ENCODE measurements around the gene AGAP2. TPM values are rescaled to one million over a fixed set of nuclear protein-coding genes. Genes with fewer than 3 reads are reported as not detected.

AGAP2 gene
- total RNA-seq, 1 donor: 0.72 TPM

DNA sequence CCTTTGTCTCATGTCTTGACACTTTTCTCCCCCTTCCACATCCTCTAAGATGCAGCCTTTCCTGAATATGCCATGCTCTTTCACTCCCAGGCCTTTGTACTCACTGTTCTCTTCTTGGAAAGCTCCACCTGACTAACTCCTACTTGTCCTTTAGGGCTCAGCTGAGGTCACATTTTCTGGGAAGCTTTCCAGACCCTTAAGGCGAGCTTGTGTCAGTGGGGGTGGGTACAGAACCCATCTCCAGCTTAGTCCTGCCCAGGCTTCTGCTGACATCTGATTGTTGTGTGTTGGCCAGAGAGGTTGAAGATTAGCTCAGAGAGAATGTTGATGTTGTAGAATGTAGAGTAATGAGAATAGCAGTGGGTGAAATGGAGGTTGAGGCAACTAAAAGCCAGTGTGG, 41.2 kb upstream of the AGAP2 start:
- H3K9me3 ChIP-seq (ENCODE audit: low read depth, low read length): no peaks in the 10 kb centered on the region
- H3K4me3 ChIP-seq (ENCODE audit: insufficient read depth, low read length): no peak overlapping the region
- no peak overlapping the region for H3K4me2 ChIP-seq (ENCODE audit: insufficient read depth, low read length)
- H3K4me1 ChIP-seq (ENCODE audit: insufficient read depth, low read length): peaks cover 11% of the 10 kb centered on the region
- H2AFZ ChIP-seq (ENCODE audit: low read length): no peak overlapping the region
- H3K27me3 ChIP-seq (ENCODE audit: insufficient read depth, low read length): no peaks in the 10 kb centered on the region
- DNase-seq (ENCODE audit: insufficient read length, low spot score, missing footprints): no peak
- no peaks in the 10 kb centered on the region for H4K20me1 ChIP-seq (ENCODE audit: insufficient read depth, low read length)
- no peak for TF ChIP-seq CTCF (IDR thresholded peaks at IDR 0.05; ENCODE audit: extremely low read depth, low read depth, low read length)
- peaks cover 14% of the 10 kb centered on the region for H3K36me3 ChIP-seq (ENCODE audit: insufficient read depth, low read length)
- peaks cover 19% of the 10 kb centered on the region for H3K79me2 ChIP-seq (ENCODE audit: insufficient read depth, low read length)
- H3K27ac ChIP-seq (ENCODE audit: low read depth, low read length): no peak overlapping the region

GRCh38 chr12:57777911-57778310, 39.4 kb upstream of the AGAP2 start:
- TF ChIP-seq CTCF (IDR thresholded peaks at IDR 0.05; ENCODE audit: extremely low read depth, low read depth, low read length): no peak
- Histone ChIP-seq H3K36me3 (ENCODE audit: insufficient read depth, low read length) (peaks cover 9% of the 10 kb centered on the region), H2AFZ (ENCODE audit: low read length) (no peak overlapping the region)

DNA sequence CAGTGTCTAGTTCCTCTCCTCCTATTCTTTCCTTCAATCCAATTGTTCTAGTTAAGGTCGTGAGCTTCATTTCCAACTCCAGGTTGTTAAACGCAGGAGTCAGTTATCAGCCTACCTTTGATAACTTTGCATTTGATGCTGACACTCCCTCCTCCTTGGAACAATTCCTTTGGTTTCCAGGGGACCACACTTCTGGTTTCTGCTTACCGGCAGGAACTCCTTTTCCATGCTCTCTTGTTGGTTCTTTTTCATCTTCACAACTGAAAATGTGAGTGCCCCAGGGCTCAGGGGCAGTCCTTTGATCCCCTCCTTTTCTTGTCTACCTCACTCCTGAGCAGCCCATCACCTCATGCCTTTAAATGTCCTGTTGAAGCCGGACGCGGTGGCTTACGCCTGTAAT, 38.8 kb upstream of the AGAP2 start:
- H3K79me2 ChIP-seq (ENCODE audit: insufficient read depth, low read length): peaks cover 7% of the 10 kb centered on the region
- no peak for TF ChIP-seq CTCF (IDR thresholded peaks at IDR 0.05; ENCODE audit: extremely low read depth, low read depth, low read length)
- H3K9me3 ChIP-seq (ENCODE audit: low read depth, low read length): no peaks in the 10 kb centered on the region
- H3K4me1 ChIP-seq (ENCODE audit: insufficient read depth, low read length): peaks cover 12% of the 10 kb centered on the region
- no peak overlapping the region for H3K4me3 ChIP-seq (ENCODE audit: insufficient read depth, low read length)
- H3K36me3 ChIP-seq (ENCODE audit: insufficient read depth, low read length): peaks cover 9% of the 10 kb centered on the region
- no peak overlapping the region for H2AFZ ChIP-seq (ENCODE audit: low read length)
- H3K27ac ChIP-seq (ENCODE audit: low read depth, low read length): no peak overlapping the region
- H3K4me2 ChIP-seq (ENCODE audit: insufficient read depth, low read length): no peak overlapping the region
- H3K27me3 ChIP-seq (ENCODE audit: insufficient read depth, low read length): no peaks in the 10 kb centered on the region
- H4K20me1 ChIP-seq (ENCODE audit: insufficient read depth, low read length): no peaks in the 10 kb centered on the region
- no peak for DNase-seq (ENCODE audit: insufficient read length, low spot score, missing footprints)

More at GRCh38 chr12:57777911-57778310, 39.4 kb upstream of the AGAP2 start:
- H4K20me1 ChIP-seq (ENCODE audit: insufficient read depth, low read length): no peaks in the 10 kb centered on the region
- H3K27me3 ChIP-seq (ENCODE audit: insufficient read depth, low read length): no peaks in the 10 kb centered on the region
- peaks cover 5% of the 10 kb centered on the region for H3K79me2 ChIP-seq (ENCODE audit: insufficient read depth, low read length)
- peaks cover 13% of the 10 kb centered on the region for H3K4me1 ChIP-seq (ENCODE audit: insufficient read depth, low read length)
- no peak overlapping the region for H3K27ac ChIP-seq (ENCODE audit: low read depth, low read length)
- H3K4me2 ChIP-seq (ENCODE audit: insufficient read depth, low read length): no peak overlapping the region
- H3K9me3 ChIP-seq (ENCODE audit: low read depth, low read length): no peaks in the 10 kb centered on the region
- H3K4me3 ChIP-seq (ENCODE audit: insufficient read depth, low read length): no peak overlapping the region
- no peak for DNase-seq (ENCODE audit: insufficient read length, low spot score, missing footprints)

DNA sequence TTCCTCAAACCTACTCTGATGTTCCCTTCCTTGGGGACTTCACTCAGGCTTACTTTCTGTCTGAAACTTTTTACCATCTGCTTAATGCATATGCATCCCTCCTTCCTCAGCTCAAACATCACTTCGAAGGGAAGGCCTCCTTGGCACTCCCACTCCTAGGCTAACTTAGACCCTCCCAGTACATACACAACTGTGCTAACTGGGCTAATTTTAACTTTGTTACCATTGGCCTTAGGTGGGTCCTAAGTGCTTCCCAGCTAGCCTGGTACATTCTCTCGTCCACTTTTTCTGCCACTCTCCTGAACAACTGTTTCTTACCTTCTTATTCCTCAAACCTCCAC, 37.7 kb upstream of the AGAP2 start:
- peaks cover 14% of the 10 kb centered on the region for H3K4me1 ChIP-seq (ENCODE audit: insufficient read depth, low read length)
- no peaks in the 10 kb centered on the region for H4K20me1 ChIP-seq (ENCODE audit: insufficient read depth, low read length)
- H3K36me3 ChIP-seq (ENCODE audit: insufficient read depth, low read length): peaks cover 9% of the 10 kb centered on the region
- no peak overlapping the region for H3K4me2 ChIP-seq (ENCODE audit: insufficient read depth, low read length)
- no peak overlapping the region for H2AFZ ChIP-seq (ENCODE audit: low read length)
- H3K27me3 ChIP-seq (ENCODE audit: insufficient read depth, low read length): no peaks in the 10 kb centered on the region
- H3K27ac ChIP-seq (ENCODE audit: low read depth, low read length): no peak overlapping the region
- H3K4me3 ChIP-seq (ENCODE audit: insufficient read depth, low read length): no peak overlapping the region
- peaks cover 7% of the 10 kb centered on the region for H3K79me2 ChIP-seq (ENCODE audit: insufficient read depth, low read length)
- DNase-seq (ENCODE audit: insufficient read length, low spot score, missing footprints): no peak
- no peak for TF ChIP-seq CTCF (IDR thresholded peaks at IDR 0.05; ENCODE audit: extremely low read depth, low read depth, low read length)
- H3K9me3 ChIP-seq (ENCODE audit: low read depth, low read length): no peaks in the 10 kb centered on the region
